Effector CD8-positive, alpha-beta T cell (primary cell): ENCODE results near the gene TMCO4.

ENCODE experiments used
- DNase-seq: peaks from one replicate; lab custom pipeline; 2025; lab: John Stamatoyannopoulos, UW

The TMCO4 gene

DNA sequence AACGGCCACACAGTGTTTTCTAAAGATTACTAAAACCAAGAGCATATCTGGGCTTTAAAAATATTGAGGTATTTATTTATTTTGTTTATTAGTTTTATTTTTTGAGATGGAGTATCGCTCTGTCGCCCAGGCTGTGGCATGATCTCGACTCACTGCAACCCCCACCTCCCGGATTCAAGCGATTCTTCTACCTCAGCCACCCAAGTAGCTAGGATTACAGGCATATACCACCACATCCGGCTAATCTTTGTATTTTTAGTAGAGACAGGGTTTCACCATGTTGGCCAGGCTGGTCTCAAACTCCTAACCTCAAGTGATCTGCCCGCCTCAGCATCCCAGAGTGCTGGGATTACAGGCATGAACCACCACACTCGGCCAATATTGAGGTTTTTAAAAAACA lies 23.9 kb downstream of the TMCO4 start:
- DNase-seq: no peak

DNA sequence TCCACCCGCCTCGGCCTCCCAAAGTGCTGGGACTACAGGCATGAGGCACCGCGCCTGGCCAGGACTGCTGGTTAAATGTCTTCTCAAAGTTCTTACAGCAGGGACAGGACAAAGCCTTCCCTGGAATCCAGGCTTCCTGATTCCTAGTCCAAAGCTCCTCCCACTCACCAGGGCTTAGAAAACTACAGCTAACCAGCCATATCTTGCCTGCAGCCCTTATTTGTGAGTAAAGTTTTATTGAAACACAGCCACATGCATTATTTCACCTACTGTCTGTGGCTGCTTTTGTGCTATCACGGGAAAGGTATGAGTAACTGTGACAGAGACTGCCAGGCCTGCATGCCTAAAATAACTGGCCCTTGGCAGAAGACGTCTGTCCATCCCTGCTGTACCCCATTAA lies 24.4 kb downstream of the TMCO4 start:
- DNase-seq: no peak

DNA sequence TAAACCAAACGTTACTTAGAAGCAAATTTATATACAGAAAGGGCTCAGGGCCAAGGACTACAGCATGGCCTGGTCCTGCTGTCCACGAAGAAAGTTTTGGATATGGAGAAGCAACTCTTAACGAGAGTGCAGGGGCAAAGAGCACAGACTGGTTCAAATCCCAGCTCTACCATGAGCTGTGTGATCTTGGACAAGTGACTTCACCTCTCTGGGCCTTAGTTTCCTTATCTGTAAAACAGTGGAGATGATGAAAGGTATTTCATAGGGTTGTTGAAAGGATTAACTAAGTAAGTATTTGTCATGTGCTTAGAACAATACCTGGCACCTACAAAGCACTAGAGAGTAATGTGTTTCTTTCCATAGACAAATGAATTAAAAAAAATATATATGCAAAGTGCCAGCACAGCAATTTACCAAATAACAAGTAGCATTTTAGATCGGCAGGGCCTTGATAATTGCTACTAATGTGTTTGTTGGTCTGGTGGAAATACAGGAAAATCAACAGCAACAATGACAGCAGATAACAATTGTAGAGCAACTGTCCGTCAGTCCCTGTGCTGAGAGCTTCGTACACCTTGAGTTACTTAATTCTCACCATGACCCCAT lies 25.4 kb downstream of the TMCO4 start:
- no peak for DNase-seq

DNA sequence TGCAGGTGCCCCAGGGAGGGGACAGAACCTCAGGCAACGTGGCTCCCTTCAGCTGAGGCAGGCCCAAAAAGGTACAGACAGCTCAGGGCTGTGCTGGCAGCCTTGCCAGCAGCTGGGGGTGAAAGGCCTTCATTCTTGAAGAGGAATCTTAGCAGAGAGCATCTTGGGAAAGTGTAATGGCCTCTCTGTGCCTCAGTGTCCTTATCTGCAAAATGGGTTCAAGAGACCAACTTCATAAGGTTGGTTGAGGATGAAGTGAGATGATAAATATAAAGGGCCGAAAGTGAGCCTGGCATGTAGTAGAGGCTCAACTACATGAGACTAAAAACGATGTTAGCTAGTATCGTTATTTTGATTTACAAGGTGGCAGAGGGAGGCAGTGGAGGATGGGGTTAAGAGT lies 26.2 kb downstream of the TMCO4 start:
- no peak for DNase-seq

DNA sequence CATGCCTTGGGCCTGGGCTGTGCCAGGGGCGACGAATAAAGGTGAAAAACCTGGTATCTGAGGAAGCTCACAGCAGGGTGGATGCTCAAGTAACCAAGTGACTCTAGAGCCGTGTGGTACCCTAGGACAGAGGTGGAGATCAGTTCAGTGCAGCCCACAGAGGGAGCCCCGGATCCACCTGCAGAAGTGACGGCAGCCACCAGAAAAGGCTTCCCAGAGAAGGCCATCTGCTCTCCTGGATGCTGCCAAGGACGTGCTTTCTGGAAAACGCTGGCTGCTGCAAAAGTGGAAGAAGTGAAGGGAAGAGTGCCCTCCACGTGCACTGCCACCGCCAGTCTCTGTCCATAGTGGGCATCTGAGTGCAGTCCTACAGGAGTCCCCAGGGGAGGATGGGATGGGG lies 27.7 kb downstream of the TMCO4 start:
- no peak for DNase-seq

DNA sequence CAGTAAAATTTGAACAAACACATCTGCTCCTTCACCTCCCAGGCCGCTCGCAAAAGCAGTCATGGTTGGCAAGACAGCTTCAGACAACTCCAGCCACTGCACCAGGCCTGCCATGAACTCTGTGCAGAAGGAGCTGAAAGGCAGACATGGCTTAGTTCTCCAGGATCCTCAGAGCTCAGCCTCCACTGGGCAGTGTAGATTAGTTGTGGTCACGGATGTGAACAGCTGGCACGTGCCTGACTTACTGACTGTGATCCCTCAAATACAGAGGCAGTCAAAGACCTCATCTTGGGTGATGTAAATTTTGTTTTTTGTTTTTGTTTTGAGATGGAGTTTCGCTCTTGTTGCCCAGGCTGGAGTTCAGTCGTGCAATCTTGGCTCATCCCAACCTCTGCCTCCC lies 28.4 kb downstream of the TMCO4 start:
- no peak for DNase-seq

DNA sequence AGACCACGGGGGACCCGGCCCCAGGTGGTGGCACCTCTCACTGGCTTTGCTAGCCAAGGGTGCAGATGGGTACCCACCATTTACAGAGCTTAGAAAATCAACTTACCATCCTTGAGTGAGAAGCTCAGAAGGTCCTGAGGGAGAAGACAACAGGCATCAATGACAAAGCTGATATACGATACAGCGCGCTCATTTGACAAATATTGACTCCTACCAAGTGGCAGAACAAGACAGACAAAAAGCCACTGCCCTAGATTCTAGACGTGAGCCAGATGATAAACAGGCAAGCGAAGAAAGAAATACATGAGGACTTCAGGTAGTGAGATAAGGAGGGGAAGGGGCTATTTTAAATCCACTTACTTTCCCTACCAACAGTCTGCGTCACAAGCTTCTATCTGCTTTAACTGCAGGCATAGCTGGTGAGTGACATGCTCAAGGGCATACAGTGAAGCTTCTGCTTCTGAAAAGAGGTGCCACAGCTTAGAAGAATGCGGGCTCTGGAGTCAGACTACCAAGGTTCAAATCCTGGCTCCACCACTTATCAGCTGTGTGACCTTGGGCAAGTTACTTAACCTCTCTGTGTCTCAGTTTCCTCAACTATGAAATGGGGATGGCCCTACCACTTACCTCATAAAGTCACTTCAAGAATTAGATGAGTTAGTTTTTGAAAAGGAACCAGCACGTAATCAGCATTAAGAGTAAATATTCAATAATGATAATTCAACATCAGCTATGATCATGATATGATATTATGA lies 29.1 kb downstream of the TMCO4 start:
- no peak for DNase-seq

DNA sequence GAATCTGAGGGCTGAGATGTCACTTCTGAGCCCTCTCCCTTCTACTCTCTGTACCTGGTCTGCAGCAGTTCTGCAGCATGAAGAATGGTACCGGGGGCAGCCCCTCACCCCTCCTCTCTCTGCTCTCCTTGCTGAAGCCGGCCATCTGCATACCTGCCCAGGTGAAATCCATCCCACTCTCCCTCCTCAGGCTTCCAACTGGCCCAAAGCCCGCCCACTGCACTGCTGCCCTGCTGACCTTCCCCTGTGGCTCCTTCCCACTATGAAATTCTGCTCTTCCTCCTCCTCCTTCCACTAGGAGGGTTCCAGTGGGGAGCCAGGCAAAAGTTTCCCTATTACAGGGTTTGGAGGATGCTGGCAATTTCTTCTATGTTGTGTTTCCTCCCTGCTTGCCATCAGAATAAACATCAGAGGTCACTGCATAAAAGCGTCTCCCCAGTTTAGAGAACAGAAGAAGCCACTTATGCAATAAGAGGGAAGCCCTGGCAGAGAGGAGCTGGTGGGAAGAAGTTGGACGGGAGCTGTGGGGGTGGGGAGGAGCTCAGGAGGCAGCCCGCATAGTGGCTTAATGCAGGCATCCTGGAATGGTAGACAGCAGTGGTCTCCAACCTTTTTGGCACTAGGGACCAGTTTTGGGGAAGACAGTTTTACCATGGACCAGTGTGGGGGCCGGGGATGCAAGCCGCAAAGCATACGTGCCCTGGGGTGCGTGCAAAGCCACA lies 30.3 kb downstream of the TMCO4 start:
- DNase-seq: no peak

DNA sequence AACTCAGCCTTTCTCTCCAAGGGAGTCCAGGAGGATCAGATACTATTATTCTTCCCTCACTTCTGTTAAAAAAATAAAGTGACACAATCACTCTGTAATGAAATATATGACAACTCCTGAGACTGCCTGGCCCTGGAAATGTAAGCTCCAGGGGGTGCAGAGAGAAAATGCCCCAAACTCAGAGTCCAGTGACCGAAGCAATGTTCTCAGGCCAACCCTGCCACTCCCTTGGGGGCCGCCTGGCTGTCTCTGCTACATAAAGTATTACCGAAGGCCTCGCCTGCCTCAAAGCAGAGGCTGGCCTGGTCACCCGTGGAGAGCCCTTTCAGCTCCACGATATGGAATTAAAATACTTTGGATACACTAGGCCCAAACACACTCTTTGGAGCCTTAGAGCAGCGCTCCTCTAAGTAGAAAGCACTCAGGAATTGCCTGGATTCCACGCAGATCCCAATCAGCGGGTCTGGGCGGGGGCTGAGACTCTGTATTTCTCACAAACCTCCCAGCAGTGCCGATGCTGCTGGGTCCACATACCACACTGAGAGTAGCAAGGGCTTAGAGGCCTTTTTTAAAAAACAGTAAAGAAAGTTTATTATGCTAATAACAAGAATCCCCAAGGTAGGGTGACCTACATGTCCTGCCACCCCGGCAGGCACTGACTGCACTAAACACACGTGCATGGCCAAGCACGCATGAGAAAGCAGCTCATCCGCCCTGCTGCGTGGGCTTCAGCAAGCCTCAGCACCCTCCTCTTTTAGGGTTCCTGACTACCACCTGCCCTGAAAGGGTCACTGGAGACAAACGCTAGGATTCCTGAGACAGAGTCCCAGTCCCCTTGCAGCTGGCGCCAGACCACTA lies 31.1 kb downstream of the TMCO4 start:
- no peak for DNase-seq

DNA sequence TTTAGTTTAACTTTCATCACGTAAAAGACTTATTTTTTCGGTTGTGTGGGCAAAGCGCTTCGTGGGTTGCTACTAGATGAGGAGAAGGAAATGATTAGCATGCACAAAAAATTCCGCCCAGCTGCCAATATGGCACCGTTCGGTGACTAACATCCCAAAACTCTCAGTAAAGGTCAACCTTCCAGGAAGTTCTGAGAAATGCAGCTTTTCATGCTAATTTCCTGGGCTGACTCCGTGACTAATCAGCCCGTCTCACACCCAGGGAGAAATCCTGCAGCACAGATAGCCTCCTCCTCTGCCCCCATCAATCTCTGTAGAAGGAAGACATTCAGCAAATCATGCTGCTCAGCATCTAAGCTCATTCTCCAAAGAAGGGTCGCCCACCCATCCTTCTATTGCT lies 34.1 kb downstream of the TMCO4 start:
- DNase-seq: no peak

DNA sequence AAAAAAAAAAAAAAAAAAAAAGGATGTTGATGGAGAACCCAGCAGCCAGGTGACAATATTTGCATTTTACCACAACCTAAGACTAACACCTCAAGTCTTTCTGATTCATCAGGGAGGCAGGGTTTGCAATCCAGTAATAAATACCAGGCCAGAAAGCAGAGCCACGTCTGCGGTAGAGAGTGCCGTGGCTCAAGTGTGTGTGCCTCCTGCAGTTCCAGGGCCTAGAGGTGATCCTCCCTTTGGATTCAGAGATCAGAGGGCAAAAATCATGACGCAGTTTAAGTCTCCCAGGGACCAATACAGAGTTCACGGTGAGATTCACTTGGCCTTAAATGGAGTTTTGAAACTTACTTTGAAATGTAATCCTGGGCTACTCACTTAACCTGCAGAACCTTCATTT lies 34.9 kb downstream of the TMCO4 start:
- no peak for DNase-seq

DNA sequence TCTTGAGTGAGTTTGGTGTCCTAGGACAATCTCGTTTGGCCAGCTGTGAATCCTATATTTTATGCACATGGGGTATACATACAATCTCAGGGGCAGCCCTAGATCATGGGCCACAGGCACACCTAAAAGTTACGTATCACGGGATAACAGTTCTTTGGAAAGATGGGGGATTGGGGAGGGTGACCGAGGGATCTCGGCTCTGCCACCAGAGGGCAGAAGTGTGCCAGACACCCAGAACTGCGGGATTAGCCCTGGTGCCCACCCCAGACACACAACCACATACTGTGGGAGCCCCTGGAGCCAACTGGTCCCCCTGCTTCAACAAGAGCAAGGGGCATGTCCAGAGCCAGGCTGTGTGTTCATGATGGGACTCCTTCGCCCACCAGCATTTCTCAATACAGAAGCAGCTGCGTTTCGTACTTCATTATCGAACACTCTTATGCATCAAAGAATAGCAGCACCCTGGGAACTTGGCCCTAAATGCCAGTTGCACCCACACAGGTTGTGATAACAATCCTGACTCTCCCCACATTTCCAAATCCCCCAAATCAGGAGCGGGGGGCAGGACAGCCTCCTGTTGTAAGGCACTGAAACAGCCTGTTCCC lies 37.4 kb downstream of the TMCO4 start:
- no peak for DNase-seq

DNA sequence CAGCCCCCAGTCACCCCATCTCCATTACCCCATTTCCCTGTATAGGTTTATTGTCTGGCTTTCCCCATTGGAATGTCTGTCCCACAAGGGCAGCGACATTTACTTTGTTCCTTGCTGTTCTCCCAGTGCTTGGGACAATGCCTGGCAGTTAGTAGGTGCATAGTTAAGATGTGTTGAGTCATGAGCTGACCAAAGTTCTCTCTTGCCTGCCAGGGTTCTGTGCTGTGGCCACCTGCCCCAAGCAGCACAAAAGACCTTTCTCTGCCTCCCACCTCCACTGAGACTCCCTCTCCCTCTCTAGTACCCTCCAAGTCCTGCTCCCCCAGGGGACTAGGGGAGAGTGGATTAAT lies 40.0 kb downstream of the TMCO4 start:
- DNase-seq: no peak

DNA sequence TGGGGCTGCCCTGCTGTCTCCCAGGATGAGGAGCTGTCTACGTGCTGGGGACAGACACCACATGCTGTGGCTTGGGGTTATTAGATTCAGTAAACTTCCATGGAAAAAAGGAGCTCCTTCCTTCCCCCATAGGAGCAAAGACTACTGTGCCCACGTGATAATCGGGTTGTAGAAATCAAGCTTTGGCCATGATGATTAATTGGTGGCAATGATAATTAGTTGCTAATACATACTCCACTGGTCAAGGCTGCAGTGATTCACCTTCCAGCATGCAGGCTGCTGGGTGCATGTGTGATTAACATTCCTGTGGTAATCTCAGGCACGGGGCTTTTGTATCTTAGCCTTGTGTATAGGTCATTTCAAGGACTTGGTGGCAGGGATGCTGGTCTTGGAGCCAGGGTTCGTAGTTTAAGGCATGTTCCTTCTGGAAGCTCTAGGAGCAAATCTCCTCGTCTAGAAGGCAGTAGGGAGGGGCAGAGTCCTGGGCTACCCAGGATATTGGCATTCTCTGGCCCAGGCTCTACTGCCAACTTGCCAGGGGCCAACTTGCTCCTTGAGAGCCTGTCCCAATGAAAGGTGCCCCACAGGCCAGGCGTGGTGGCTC lies 41.4 kb downstream of the TMCO4 start:
- no peak for DNase-seq

DNA sequence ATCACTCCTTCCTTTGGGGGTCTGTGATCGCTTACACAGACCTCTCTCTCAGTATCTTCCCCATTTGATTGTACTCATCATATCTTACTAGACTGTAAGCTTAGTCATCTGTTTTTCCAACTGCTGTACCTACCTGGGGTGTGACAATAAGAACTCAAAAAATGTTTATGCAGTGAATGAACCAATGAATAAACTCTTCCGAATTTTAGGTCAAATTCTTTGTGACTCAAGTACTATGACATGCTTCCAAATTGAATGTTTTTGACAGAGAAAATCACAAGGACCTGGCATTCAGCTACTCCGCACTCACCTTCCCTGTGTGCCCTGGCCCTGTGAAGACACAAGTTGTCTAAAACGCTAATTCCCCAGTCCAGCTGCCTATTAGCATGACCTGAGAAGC lies 42.1 kb downstream of the TMCO4 start:
- no peak for DNase-seq

DNA sequence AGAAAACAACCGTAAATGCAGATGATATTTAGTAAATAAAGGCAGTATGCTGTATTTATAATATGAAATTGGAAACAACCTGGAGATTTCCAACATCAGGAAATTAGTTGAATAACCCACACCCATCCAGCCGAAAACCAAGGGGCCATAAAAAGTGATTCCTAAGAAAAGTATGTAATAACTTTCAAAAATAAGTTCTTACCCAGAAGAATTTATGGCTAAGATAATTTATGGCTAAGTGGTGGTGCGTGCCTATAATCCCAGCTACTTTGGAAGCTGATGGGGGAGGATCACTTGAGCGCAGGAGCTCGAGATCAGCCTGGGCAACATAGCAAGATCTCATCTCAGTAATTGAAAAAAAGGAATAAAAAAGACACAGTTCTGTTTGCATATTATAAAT lies 43.2 kb downstream of the TMCO4 start:
- DNase-seq: no peak

DNA sequence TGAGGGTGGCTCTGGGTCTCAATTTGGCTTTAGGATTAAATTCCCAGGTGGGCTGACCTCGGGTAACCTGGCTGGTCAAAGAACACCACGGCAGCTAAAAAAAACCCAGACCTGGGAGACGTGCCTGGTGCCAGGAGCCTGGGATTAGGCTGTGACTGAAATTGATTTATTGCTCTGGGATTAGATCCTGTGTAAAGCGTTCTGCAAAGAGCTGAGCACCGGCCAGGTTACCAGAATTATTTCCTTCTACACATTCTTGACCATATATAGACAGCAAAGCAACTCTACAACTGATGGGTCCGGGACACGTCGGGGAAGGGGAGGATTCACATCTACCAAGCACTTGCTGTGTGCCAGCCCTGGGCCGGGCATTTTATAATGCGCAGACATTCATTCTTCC lies 45.2 kb downstream of the TMCO4 start:
- no peak for DNase-seq

DNA sequence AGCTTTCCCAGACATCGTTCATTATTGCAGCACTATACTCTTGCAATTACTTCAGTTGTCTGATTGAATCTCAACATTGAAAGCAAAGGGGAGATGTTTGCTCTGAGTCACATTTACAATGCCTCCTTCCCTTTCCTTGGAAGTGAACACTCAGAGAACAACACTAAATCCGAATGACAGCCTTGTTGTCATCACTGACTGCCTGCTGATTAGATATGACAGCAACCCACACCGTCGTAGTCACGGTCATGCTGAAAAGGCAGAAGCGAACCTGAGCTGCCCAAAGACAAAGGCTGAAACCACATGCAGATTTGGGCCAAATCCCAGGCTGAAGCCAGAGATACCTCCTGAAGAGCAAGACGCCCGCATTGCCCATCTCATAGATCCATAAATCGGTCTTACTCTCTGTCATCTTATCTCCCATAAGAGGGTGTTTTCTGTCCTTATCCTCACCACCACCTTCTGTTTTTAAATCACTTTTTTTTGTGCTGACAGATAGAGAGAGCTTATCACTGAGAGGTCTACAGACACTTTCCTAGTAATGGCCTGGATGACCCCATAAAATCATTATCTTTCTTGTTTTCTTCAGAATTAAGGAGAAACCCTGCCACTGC lies 47.5 kb downstream of the TMCO4 start:
- DNase-seq: no peak

DNA sequence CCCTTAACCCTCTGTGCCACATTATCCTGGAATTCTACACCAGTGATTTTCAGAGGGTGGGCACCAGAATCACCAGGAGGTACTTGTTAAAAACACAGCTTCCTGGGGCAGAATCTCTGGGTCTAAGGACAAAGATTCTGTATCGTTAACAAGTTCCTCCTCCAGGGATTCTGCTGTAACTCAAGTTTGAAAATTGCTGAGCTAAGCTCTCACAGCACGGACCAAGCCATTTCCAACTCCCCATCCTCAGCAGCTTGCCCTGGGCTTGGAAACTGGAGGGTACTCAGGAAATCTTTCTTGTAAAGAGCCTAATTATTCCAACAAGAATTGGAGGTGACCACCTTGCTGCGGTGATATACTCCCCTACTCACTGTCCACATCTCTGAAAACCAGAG lies 48.8 kb downstream of the TMCO4 start:
- DNase-seq: no peak

DNA sequence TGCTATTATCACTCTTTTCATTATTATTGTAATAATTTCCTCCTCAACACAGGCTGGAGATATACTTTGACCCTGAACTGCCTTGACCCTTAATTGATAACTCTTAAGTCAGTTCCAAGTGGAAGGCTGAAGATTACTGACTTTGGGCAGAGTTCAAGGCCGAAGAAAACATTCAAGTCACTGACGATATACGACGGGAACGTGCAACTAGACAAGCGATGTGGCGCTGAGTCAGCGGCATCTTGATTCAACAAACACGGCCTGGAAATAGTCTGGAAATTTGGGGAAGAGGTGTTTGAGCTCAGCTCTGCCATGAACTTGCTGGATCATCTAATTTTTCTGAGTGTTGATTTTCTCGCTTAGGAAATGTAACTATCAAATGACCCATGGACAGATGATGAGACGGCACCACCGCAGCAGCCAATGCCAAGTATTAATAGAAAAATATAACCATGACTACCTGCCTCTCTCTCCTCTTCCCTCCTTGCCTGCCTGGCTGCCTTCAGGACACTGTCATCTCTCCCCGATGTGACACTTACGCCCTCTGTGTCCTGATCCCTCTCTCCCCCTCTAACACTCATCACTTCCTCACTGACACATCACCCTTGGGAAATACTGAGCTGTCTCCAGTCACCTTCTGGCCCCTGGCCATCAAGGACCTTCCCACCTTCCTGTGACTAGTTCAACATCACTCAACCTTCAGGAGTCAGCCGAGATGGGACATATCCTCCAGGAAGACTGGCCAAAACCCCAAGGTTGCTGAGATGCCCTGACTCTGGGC lies 49.4 kb downstream of the TMCO4 start:
- DNase-seq: no peak
